ENCODE results near the gene POTEF. TPM values are rescaled to one million over a fixed set of nuclear protein-coding genes. Genes with fewer than 3 reads are reported as not detected.
"Not testable (repeated sequence)": the region's sequence is repeated elsewhere in the genome, so short reads cannot be mapped to it uniquely, and the experiment has no call there.

The POTEF gene
- total RNA-seq, 1 experiment from 2014 or later = 10.5 TPM

- H3K9me3 Mint-ChIP-seq; H3K4me1 Mint-ChIP-seq; H4K91ac ChIP-seq (ENCODE audit: insufficient read length, low read depth, low read length); H4K5ac ChIP-seq (ENCODE audit: insufficient read length, low read depth, low read length); H3K27me3 ChIP-seq (ENCODE audit: insufficient read depth, low read length); H3K23me2 ChIP-seq (ENCODE audit: insufficient read length, low read depth, low read length, poor library complexity, severe bottlenecking); H3K4me1 ChIP-seq (ENCODE audit: insufficient read depth, low read length); H2AK5ac ChIP-seq (ENCODE audit: insufficient read length, low read length); H3K27ac Mint-ChIP-seq; H2AFZ ChIP-seq (ENCODE audit: low read length); H4K8ac ChIP-seq (replicated peaks; ENCODE audit: insufficient read length, low read depth, low read length); H4K20me1 ChIP-seq (ENCODE audit: control insufficient read depth, insufficient read depth, insufficient read length); H2BK15ac ChIP-seq (ENCODE audit: low read depth, low read length); H2BK5ac ChIP-seq (ENCODE audit: insufficient read length, low read length); H3T11ph ChIP-seq (ENCODE audit: low read length); H3K4ac ChIP-seq (ENCODE audit: low read depth, low read length); H3K23ac ChIP-seq (ENCODE audit: insufficient read length, low read depth, low read length); H3K79me2 ChIP-seq (ENCODE audit: insufficient read depth, low read length); H2BK12ac ChIP-seq (ENCODE audit: insufficient read length, low read depth, low read length); H2BK120ac ChIP-seq (ENCODE audit: low read depth, low read length, poor library complexity, severe bottlenecking); H2BK20ac ChIP-seq (ENCODE audit: low read depth, low read length, poor library complexity, severe bottlenecking); H3K14ac ChIP-seq (ENCODE audit: insufficient read depth, low read length); H3K36me3 Mint-ChIP-seq (ENCODE audit: insufficient read depth in 1 of 3, low read depth in 3 of 3); H3K18ac ChIP-seq (ENCODE audit: insufficient read length, low read depth, low read length); H3K27ac ChIP-seq (ENCODE audit: insufficient read length, low read depth, low read length); H3K56ac ChIP-seq (ENCODE audit: insufficient read length, low read depth, low read length); H3K9ac ChIP-seq (ENCODE audit: extremely low read depth, insufficient read length, low read length); H3K79me1 ChIP-seq (ENCODE audit: insufficient read depth, low read depth, low read length, poor library complexity, severe bottlenecking); H3K9me3 ChIP-seq (ENCODE audit: control insufficient read depth, low read depth, low read length): not testable (repeated sequence)
- peaks cover 16% of the 10 kb centered on the region for H3K27me3 Mint-ChIP-seq (ENCODE audit: low read depth)
- WGBS (ENCODE audit: extremely low coverage, insufficient read length, low lambda C conversion rate) = no CpG with 5 or more reads among the region's 30 CpGs
- peak within 1 kb of the TSS; percentile 48 for H3K4me2 ChIP-seq (ENCODE audit: insufficient read depth, insufficient read length, low read length)
- DNase-seq = peak; percentile 65
- peak within 1 kb of the TSS; percentile 70 to 84 for H3K4me3 Mint-ChIP-seq
Observed at GRCh38 chr2:130145006-130145414, 16.0 kb upstream of the POTEF start, which contains the start of gene CCDC74B. Gene CCDC74B (minus strand): TSS chr2:130145112. CDS start chr2:130144996, 116 bp downstream.

GRCh38 chr2:130143266-130144039 is 14.4 kb upstream of the POTEF start:
- not testable (repeated sequence) for H3K14ac ChIP-seq (ENCODE audit: insufficient read depth, low read length); H2AK5ac ChIP-seq (ENCODE audit: insufficient read length, low read length); H3K56ac ChIP-seq (ENCODE audit: insufficient read length, low read depth, low read length); H2BK12ac ChIP-seq (ENCODE audit: insufficient read length, low read depth, low read length); H2BK15ac ChIP-seq (ENCODE audit: low read depth, low read length); H3K27ac Mint-ChIP-seq; H4K5ac ChIP-seq (ENCODE audit: insufficient read length, low read depth, low read length); H3K9ac ChIP-seq (ENCODE audit: extremely low read depth, insufficient read length, low read length); H3K27ac ChIP-seq (ENCODE audit: insufficient read length, low read depth, low read length); H2BK5ac ChIP-seq (ENCODE audit: insufficient read length, low read length); H3K79me1 ChIP-seq (ENCODE audit: insufficient read depth, low read depth, low read length, poor library complexity, severe bottlenecking); H3K23ac ChIP-seq (ENCODE audit: insufficient read length, low read depth, low read length); H3K4me1 Mint-ChIP-seq; H2BK20ac ChIP-seq (ENCODE audit: low read depth, low read length, poor library complexity, severe bottlenecking); H2BK120ac ChIP-seq (ENCODE audit: low read depth, low read length, poor library complexity, severe bottlenecking); H3K79me2 ChIP-seq (ENCODE audit: insufficient read depth, low read length); H4K20me1 ChIP-seq (ENCODE audit: control insufficient read depth, insufficient read depth, insufficient read length); H4K8ac ChIP-seq (replicated peaks; ENCODE audit: insufficient read length, low read depth, low read length); H3K27me3 ChIP-seq (ENCODE audit: insufficient read depth, low read length); H4K91ac ChIP-seq (ENCODE audit: insufficient read length, low read depth, low read length); H3K18ac ChIP-seq (ENCODE audit: insufficient read length, low read depth, low read length); H3K23me2 ChIP-seq (ENCODE audit: insufficient read length, low read depth, low read length, poor library complexity, severe bottlenecking); H3T11ph ChIP-seq (ENCODE audit: low read length); H3K36me3 Mint-ChIP-seq (ENCODE audit: insufficient read depth in 1 of 3, low read depth in 3 of 3); H3K9me3 Mint-ChIP-seq; H3K4me1 ChIP-seq (ENCODE audit: insufficient read depth, low read length); H3K4ac ChIP-seq (ENCODE audit: low read depth, low read length); H3K9me3 ChIP-seq (ENCODE audit: control insufficient read depth, low read depth, low read length); H2AFZ ChIP-seq (ENCODE audit: low read length)
- peak overlapping the region; percentile 2 for H3K4me2 ChIP-seq (ENCODE audit: insufficient read depth, insufficient read length, low read length)
- peaks cover 16% of the 10 kb centered on the region for H3K27me3 Mint-ChIP-seq (ENCODE audit: low read depth)
- peak overlapping the region; percentile 70 to 84 for H3K4me3 Mint-ChIP-seq
- no CpG with 5 or more reads among the region's 28 CpGs for WGBS (ENCODE audit: extremely low coverage, insufficient read length, low lambda C conversion rate)
- DNase-seq = peak; percentile 47

Measured in H9 (cell line).